Right atrium auricular region (tissue), 2 donors: ENCODE measurements around the gene TMEM200C. TPM values are rescaled to one million over a fixed set of nuclear protein-coding genes. Genes with fewer than 3 reads are reported as not detected.
A peak's percentile ranks its signal among the peaks of the same experiment; 100 is the strongest.

Experiments used
- DNase-seq: peaks from one replicate; pipeline ENCODE4 v3.0.0-alpha.2; 2019; ENCODE audit warnings: low spot score
- H3K27ac ChIP-seq, 2 donors: fragments of 200-600 bp; sonication (generic); 1 replicate in 1 of 2; 2 replicates in 1 of 2; pipeline ENCODE4 v1.5.1; 2016 to 2019
- H3K27me3 ChIP-seq, 2 donors: fragments of 200-600 bp; sonication (generic); one replicate each; pipeline versions ENCODE4 v1.5.1 to v1.6.0; 2017 to 2019
- H3K36me3 ChIP-seq: fragments of 200-600 bp; sonication (generic); one replicate; pipeline ENCODE4 v1.5.1; 2016
- H3K4me1 ChIP-seq, 2 donors: fragments of 200-600 bp; sonication (generic); one replicate each; pipeline versions ENCODE4 v1.5.1 to v1.6.0; 2017 to 2019
- H3K4me3 ChIP-seq, 2 donors: fragments of 200-600 bp; sonication (generic); 1 replicate in 1 of 2; 2 replicates in 1 of 2; pipeline ENCODE4 v1.5.1; 2017 to 2019; ENCODE audit warnings: mild to moderate bottlenecking in 1 of 2, moderate library complexity in 1 of 2
- H3K9me3 ChIP-seq, 2 donors: fragments of 200-600 bp; sonication (generic); one replicate each; pipeline ENCODE4 v1.5.1; 2019
- total RNA-seq, 2 donors: library from RNA; depleted of rRNA; stranded (reverse); fragments of >200 nt; gene quantifications; one replicate each; pipeline ENCODE4 v1.1.0, GENCODE V29; 2016
- TF ChIP-seq, protein P1 (sequence below), 2 donors: fragments of 200-600 bp; sonication (generic); IDR thresholded peaks; one replicate each; pipeline ENCODE4 v1.5.1; 2019; ENCODE audit warnings: antibody characterized with exemption in 2 of 2

TMEM200C gene
- total RNA-seq, 2 donors from 2014 or later, result 0.26 to 4.4 TPM

DNA sequence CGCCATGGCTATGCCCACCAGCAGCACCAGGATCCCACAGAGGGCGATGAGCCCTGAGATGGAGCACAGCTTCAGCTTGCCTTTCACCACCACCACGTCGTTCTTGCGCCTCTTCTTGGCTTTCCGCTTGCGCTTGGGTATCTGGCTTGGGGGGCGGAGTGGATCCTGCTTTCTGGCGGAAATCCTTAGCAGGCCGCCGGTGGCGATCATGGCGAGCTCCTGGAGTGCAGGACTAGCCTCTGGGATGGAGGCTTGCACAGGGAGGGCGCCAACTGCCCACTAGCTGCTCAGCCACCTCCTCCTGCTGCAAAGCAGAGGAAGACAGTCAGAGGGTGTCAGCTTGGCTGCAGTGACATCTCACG, 3.5 kb downstream of the TMEM200C start:
- TF ChIP-seq, protein P1, sequence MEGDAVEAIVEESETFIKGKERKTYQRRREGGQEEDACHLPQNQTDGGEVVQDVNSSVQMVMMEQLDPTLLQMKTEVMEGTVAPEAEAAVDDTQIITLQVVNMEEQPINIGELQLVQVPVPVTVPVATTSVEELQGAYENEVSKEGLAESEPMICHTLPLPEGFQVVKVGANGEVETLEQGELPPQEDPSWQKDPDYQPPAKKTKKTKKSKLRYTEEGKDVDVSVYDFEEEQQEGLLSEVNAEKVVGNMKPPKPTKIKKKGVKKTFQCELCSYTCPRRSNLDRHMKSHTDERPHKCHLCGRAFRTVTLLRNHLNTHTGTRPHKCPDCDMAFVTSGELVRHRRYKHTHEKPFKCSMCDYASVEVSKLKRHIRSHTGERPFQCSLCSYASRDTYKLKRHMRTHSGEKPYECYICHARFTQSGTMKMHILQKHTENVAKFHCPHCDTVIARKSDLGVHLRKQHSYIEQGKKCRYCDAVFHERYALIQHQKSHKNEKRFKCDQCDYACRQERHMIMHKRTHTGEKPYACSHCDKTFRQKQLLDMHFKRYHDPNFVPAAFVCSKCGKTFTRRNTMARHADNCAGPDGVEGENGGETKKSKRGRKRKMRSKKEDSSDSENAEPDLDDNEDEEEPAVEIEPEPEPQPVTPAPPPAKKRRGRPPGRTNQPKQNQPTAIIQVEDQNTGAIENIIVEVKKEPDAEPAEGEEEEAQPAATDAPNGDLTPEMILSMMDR (IDR thresholded peaks at IDR 0.05), result no peak
- no peaks in the 10 kb centered on the region for H3K36me3 ChIP-seq
- H3K27ac ChIP-seq, result no peak overlapping the region
- H3K27me3 ChIP-seq, result no peaks in the 10 kb centered on the region
- H3K4me1 ChIP-seq, result peaks cover 0 to 21% of the 10 kb centered on the region in 2 donors
- DNase-seq, result no peak
- no peak overlapping the region for H3K4me3 ChIP-seq
- H3K9me3 ChIP-seq, result no peaks in the 10 kb centered on the region

DNA sequence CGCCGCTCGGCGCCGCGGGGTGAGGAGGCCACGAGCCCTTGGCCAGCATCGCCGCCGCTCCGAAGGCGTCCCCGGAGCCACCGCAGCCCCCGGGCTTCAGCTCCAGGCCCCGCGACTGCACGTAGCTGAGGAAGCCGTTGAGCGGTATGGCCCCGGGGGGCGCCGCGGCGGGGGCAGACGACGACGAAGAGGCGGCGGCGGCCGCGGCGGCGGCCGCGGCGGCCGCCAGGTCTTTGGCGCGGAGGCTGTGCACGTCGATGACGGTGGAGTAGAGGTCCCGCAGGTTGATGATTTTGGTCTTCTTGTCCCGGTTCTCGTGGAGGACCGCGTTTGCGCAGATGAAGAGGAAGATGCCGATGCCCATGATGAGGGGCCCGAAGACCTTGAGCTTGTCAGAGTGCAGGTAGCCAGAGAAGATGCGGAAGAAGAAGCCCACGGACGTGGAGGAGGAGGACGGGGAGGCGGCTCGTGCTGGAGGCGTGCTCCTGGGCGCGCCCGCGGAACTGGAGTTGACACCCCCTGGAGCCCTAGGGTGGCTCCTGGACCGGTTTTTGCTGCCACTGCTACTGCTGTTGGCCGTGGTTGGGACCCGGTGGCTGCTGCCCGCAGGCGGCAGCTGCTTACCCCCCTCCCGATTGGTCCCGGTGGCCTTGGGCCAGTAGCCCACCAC, 4.0 kb downstream of the TMEM200C start:
- Histone ChIP-seq H3K4me1 (peaks cover 0 to 21% of the 10 kb centered on the region in 2 donors), H3K9me3 (no peaks in the 10 kb centered on the region), H3K4me3 (peak overlapping the region; percentile 56 to 57), H3K36me3 (no peaks in the 10 kb centered on the region), H3K27ac (peak overlapping the region in 1 of 2 donors; percentile 75), H3K27me3 (no peaks in the 10 kb centered on the region)
- TF ChIP-seq, protein P1 (IDR thresholded peaks at IDR 0.05), result no peak
- no peak for DNase-seq

GRCh38 chr18:5890331-5891183, 4.8 kb downstream of the TMEM200C start:
- TF ChIP-seq, protein P1 (IDR thresholded peaks at IDR 0.05), result peak; percentile 74
- H3K4me3 ChIP-seq, result peak overlapping the region; percentile 56 to 57
- H3K27ac ChIP-seq, result peak overlapping the region; percentile 46 to 75
- H3K9me3 ChIP-seq, result no peaks in the 10 kb centered on the region
- peaks cover 0 to 13% of the 10 kb centered on the region in 2 donors for H3K4me1 ChIP-seq
- no peaks in the 10 kb centered on the region for H3K36me3 ChIP-seq
- no peak for DNase-seq
- no peaks in the 10 kb centered on the region for H3K27me3 ChIP-seq

DNA sequence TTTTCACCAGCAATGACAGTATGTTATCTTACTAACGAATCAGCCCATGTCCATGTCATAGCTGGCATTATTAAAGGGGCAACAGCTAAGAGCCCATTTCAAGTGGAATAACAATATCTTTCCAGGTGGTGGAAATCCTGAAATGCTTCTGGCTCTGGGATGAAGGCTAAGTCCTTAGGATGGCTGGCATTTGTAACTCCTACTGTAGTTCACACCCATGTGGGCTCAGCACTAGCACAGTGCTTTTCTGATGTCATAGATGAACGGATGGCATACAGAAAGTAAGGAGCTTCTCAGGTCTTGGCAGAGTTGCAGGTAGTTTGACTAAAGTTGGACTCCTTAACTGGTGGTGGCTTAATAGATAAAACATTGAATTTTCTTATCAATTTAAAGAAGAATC, 10.0 kb downstream of the TMEM200C start:
- Histone ChIP-seq H3K27me3 (no peaks in the 10 kb centered on the region), H3K27ac (no peak overlapping the region), H3K36me3 (no peaks in the 10 kb centered on the region), H3K4me1 (no peaks in the 10 kb centered on the region), H3K4me3 (no peak overlapping the region), H3K9me3 (no peaks in the 10 kb centered on the region)
- DNase-seq, result no peak
- TF ChIP-seq, protein P1 (IDR thresholded peaks at IDR 0.05), result no peak

DNA sequence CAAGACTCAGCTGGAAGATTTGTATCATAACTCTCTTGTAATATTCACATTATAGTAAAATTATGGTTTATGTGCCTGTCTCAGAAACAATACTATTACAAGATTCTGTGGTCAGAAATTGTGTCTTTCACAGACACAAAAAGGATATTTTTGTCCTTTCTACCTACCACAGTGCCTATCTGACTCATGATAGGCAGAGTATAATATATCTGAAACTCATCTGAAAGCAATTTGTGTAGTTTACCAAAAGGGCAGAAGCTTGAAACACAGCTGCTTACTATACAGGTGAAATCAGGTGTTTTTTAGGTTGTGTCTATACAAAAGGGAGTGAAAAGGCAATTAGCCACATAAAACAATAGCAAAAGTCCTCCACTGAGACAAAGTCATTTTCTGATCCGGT, 10.9 kb downstream of the TMEM200C start:
- Histone ChIP-seq H3K4me3 (no peak overlapping the region), H3K4me1 (no peaks in the 10 kb centered on the region), H3K27ac (no peak overlapping the region), H3K27me3 (no peaks in the 10 kb centered on the region), H3K36me3 (no peaks in the 10 kb centered on the region), H3K9me3 (no peaks in the 10 kb centered on the region)
- TF ChIP-seq, protein P1 (IDR thresholded peaks at IDR 0.05), result no peak
- DNase-seq, result no peak
